NCI-H2107 (cell line): ENCODE results near the gene CAPN15.

Source experiments
- DNase-seq: peaks from one replicate; lab custom pipeline; 2025; lab: John Stamatoyannopoulos, UW

The CAPN15 gene

DNA sequence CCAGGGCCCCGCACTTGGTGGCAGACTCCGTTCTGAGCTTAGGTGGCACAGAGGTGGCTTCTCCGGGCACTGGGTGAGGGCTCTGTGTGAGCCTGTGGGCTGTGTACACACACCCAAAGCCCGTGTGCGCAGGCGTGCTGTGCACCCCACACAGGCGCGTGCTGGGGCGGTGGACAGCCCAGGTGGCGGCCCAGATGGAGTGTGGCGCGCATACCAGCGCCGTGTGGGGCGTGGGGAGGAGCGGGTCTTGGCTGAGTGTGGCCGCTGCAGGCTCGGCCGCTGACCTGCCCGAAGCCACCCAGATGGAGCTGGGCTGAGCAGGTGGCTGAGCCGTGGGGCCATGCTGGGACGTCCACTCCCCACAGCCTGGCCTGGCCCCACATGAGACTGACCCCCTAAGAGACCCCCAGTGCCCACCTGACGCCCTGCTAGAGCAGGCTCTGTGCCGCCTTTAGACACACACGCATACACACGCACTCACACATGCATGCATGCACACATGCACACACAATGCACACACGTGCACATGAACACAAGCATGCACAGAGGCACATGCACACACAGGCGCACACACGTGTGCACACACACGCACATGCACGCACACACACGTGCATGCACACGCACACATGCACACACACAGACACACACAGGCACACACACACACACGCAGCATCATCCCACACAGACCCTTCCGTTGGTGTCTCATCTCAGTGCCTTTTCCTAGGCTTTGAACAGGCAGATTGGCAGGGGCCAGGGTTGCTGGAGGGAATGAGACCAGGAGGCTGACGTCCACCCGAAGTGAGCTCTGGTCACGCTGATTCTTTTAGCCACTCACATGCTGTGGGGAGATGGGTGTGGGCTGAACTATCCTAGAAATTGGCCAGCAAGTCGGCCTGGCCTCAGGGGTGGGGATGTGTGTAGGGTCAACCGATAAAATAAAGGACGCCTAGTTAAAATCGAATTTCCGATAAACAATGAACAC is 34.7 kb downstream of the CAPN15 start:
- DNase-seq: no peak

- no peak for DNase-seq
Observed at GRCh38 chr16:563072-563644, 35.6 kb downstream of the CAPN15 start.

GRCh38 chr16:564690-565418 is 37.3 kb downstream of the CAPN15 start:
- DNase-seq: no peak

DNA sequence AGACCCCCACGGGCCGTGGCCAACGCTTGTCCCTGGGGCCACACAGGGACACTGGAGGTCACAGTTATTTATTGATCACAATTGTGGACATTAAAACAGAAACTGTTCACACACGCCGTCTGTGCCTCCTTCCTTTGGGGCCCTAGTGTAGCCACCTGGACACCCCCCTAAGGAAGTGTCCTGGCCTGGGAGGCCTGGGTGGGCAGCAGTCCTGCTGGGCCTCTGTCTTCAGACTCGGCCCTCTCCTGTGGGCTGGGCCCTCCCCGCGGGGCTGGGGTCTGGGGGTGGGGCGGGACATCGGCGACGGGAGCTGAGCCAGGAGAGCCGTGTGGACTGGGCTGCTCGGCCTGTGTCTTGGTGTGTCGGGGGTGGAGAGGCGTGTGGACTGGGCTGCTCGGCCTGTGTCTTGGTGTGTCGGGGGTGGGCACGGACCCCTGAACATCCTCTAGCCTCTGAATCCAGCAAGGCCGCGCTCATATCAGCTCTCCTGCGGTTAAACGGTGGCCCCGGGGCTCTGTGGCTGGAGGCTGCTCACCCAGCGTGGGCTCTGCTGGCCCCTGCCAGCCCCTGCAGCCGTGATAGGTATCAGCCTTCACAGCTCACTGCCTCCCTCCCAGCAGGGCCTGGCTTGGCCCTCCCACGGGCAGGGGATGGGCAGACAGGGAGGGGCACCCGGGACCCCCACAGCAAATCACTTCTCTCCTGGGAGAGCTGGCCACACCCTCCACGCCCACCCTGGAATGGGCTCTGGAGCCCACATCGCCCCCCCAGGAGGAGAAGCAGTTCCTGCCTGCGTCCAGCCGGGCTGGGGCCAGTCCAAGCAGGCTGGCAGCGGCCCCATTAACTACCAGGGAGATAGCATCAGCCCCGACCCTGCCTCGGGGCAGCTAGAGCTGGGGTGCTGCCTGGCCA is 38.2 kb downstream of the CAPN15 start:
- no peak for DNase-seq

GRCh38 chr16:566475-567372 is 39.2 kb downstream of the CAPN15 start, which contains the start of gene NHLRC4:
TSS of gene NHLRC4 (plus strand) at chr16:567005. CDS start at chr16:568048, 1,043 bp downstream.
- DNase-seq: no peak

DNA sequence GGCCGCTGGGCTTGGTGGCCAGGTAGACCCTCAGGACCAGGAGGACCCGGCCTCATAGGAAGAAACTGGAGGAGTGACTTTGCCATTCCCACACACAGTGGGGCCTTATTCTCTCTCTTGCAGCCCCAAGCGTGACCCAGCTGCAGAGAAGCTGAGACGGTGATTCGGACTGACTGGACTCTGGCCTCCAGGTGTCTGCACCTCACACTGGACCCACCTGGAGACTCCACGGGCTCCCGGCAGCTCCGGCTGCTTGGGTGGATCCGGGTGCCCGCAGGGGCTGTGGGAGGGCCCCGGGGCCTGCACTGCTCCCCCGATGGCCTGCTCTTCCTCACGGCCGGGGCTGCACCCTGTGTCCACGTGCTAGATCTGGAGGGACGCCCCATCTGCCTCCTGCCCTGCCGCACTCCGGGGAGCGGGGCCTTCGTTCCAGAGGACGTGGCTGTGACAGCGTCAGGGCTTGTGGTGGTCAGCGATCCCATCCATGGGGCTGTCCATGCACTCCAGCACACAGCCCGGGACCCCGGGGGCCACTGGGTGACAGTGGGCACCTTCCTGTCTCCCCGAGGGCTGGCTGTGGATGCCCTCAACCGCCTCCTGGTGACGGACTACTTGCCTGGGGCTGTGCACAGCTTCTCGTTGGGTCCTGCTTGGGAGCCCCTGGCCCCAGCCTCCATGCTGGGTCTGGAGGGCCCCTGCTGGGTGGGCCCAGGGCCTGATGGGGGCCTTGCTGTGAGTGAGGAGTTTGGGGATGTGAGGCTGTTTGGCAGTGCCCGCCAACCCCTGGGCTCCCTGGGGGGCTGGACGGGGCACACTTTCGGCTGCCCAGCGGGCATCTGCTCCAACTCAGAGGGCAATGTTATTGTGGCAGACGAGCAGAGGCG is 40.1 kb downstream of the CAPN15 start:
- DNase-seq: no peak

DNA sequence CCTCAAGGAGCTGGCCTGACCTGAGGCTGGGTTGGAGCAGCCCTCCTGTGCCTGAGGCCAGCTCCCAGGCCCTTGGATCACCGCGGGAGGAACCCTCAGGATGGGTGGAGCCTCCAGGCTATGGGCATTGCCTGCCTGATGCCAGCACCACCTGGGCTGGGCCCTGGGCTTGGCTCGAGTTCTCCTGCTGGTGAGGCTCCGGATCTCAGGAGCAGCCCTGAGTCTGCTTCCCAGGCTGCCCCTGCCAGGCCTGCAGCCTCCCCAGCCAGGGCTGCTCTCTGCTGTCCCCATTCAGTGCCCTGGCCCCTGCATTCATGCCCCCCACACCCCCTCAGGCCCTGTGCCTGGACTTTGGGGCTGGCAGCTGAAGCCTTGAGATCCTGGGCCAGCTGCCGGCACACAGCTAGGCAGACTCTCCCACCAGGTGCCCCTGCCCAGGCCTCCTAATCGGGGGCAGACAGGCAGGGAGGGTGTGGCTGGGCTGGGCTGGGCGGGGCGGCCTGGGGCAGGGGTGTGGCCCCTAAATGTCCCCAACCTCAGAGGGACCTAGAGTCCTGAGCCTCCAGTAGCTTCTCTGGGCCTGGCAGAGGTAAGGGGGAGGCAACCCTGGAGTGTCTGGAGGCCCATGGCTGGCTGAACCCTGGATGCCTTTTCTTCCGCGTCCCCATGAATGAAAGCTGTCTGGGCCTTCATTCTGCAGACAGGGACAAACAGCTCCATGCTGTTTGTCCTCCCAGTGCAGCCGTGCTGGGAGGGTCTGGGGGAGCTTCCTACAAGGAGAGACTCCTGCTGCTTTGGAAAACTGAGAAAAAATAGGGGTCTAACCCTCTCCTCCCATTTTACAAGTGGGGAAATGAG is 41.1 kb downstream of the CAPN15 start:
- DNase-seq: no peak

GRCh38 chr16:569445-570254 is 42.1 kb downstream of the CAPN15 start, which contains the start of gene PIGQ:
TSS of gene PIGQ (plus strand) at chr16:569968. CDS start at chr16:574075, 4,107 bp downstream.
- DNase-seq: no peak

- DNase-seq: no peak
Observed at GRCh38 chr16:572865-573650, 45.5 kb downstream of the CAPN15 start.

DNA sequence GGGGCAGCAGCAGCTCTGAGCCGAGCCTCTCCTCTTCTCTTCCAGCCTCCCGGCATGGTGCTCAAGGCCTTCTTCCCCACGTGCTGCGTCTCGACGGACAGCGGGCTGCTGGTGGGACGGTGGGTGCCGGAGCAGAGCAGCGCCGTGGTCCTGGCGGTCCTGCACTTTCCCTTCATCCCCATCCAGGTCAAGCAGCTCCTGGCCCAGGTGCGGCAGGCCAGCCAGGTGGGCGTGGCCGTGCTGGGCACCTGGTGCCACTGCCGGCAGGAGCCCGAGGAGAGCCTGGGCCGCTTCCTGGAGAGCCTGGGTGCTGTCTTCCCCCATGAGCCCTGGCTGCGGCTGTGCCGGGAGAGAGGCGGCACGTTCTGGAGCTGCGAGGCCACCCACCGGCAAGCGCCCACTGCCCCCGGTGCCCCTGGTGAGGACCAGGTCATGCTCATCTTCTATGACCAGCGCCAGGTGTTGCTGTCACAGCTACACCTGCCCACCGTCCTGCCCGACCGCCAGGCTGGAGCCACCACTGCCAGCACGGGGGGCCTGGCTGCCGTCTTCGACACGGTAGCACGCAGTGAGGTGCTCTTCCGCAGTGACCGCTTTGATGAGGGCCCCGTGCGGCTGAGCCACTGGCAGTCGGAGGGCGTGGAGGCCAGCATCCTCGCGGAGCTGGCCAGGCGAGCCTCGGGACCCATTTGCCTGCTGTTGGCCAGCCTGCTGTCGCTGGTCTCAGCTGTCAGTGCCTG is 46.7 kb downstream of the CAPN15 start:
- no peak for DNase-seq

GRCh38 chr16:575354-576196 is 48.1 kb downstream of the CAPN15 start:
- no peak for DNase-seq

- no peak for DNase-seq
Observed at GRCh38 chr16:576197-576822, 48.8 kb downstream of the CAPN15 start.

DNA sequence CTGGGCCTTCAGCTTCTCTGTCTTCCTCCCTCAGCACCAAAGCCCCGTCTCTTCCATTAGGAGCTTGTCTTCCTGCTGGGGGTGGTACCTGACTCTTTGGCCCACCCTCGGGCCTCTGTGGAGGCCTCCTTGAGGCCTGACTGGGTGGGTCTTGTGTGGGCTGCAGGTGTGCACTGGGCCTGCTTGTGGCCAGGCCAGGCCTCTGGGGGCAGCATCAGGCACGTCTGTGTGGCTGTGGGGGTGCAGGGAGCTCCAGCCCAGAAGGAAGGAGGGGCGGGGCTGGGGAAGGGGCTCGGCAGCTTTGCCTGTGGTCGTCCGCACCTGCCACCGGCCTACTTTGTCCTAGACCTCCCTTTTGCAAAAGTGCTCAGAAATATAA is 49.3 kb downstream of the CAPN15 start:
- DNase-seq: no peak

- DNase-seq: no peak
Observed at GRCh38 chr16:577796-578195, 50.3 kb downstream of the CAPN15 start.
